GM13976 (cell line): ENCODE results near the gene DAB1.

ENCODE experiments used
- DNase-seq: peaks from one replicate; pipeline ENCODE4 v3.0.0; 2012; ENCODE audit warnings: low spot score
- CTCF ChIP-seq: IDR thresholded peaks from 2 replicates; pipeline ENCODE4 v1.5.1; 2012; ENCODE audit warnings: borderline replicate concordance, mild to moderate bottlenecking; ENCODE audit not compliant: insufficient read depth; ENCODE audit errors: extremely low read depth, missing control alignments, control extremely low read depth
- in situ Hi-C: fragments of 300-500 bp; cut with MboI; formaldehyde crosslinking; loops from one replicate; pipeline ENCODE4 v1.12.0; 2022; ENCODE audit warnings: low sequenced_read_pairs, mixed read lengths, inconsistent platforms; ENCODE audit not compliant: unreplicated experiment

Gene DAB1

GRCh38 chr1:57204091-57204490, 219.8 kb downstream of the DAB1 start:
- DNase-seq, result peak; percentile 41
- no peak for TF ChIP-seq CTCF
- in situ Hi-C loops, result no loop called here

DNA sequence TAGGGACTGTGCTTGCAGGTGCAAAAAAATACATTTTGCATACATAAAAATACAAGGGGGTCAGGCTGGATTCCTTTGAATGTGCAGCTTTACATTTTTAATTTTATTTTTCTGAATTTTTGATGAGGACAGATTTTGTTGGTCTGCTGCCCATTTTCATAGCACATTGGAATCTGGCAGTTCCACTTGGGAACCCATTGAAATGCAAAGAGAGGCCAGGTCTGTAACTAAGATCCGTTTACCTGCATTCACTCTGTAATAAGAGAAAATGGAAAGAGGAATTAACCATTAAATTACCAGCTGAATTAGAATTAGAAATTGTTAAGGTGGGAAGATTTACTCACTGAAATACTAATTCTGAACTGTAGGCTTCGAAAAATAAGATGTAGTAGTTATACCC, 221.6 kb downstream of the DAB1 start:
- in situ Hi-C loops, result no loop called here
- no peak for TF ChIP-seq CTCF
- no peak for DNase-seq

GRCh38 chr1:57198912-57199311, 224.9 kb downstream of the DAB1 start:
- TF ChIP-seq CTCF, result no peak
- no peak for DNase-seq
- in situ Hi-C loops, result no loop called here

- in situ Hi-C loops, result no loop called here
- no peak for TF ChIP-seq CTCF
- DNase-seq, result no peak
Observed at GRCh38 chr1:57195436-57195941, 228.4 kb downstream of the DAB1 start.

GRCh38 chr1:57192222-57192621, 231.6 kb downstream of the DAB1 start:
- in situ Hi-C loops, result no loop called here
- no peak for TF ChIP-seq CTCF
- no peak for DNase-seq

DNA sequence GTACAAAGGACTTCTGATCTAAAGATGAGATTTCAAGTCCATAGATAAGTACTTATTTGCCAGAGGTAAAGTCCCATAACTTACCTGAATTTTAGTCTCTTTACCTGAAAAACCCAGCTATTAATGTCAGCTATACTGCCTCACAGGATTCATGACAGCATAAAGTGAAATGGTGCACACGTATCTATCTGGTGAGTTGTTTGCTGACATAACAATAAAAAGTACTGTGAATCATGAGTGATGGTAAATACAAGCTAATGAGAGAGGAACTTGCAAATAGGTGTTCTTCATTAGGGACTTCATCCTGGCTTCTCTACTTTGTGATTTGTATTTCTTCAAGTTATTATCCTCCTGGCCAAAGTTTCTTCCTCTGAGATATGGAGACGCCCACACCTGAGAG, 233.0 kb downstream of the DAB1 start:
- in situ Hi-C loops, result no loop called here
- DNase-seq, result no peak
- TF ChIP-seq CTCF, result no peak

DNA sequence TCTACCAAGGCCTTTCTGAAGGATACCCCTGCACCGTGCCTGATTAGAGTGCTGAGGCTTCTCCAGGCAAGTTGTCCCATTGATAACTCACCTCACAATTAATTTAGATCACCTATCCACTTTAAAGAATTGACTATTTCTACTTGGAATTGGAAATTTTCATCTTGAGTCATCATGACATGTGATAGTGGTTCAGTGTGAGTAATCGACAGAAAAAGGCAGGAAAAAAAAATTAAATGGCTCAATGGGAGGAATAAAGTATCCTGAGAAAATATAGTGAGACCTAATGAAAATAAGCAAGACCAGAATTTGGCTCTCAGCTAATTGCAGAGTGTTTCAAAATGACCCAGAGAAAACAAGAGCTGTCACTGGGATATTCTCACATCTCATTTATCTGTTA, 235.7 kb downstream of the DAB1 start:
- no peak for DNase-seq
- no peak for TF ChIP-seq CTCF
- in situ Hi-C loops, result no loop called here
